Immature natural killer cell (primary cell): ENCODE data around the gene SMAP1. TPM values are rescaled to one million over a fixed set of nuclear protein-coding genes. Genes with fewer than 3 reads are reported as not detected.

Experiments used
- polyA plus RNA-seq, 3 donors: library from polyadenylated mRNA; unstranded; fragments of 300-500 nt; fragmentation: Illumina TruSeq; gene quantifications; one replicate each; pipeline ENCODE4 v1.2.3, GENCODE V29; 2021

Gene SMAP1
- polyA plus RNA-seq, 3 donors from 2014 or later = 20.3 to 34.0 (median 20.6) TPM

Other genes with a start within 250 kb of the SMAP1 start
- gene SDHAF4, start 101.0 kb upstream of the SMAP1 start, polyA plus RNA-seq = 1 to 10 TPM in 2 of 3 donors, under 1 TPM in 1; 0.92 to 7.6 (median 6.6) TPM